GM12801 (cell line): ENCODE measurements around the gene CDH13.

ENCODE experiments used
- CTCF ChIP-seq: IDR thresholded peaks from one replicate; pipeline ENCODE4 v1.5.1; 2011; ENCODE audit warnings: control low read depth; ENCODE audit not compliant: insufficient read length; ENCODE audit errors: extremely low read depth

The CDH13 gene

GRCh38 chr16:83220066-83220465, 593.3 kb downstream of the CDH13 start:
- no peak for TF ChIP-seq CTCF

GRCh38 chr16:83224642-83225041, 597.9 kb downstream of the CDH13 start:
- no peak for TF ChIP-seq CTCF

GRCh38 chr16:83227336-83227735, 600.6 kb downstream of the CDH13 start:
- no peak for TF ChIP-seq CTCF

- TF ChIP-seq CTCF: no peak
Observed at GRCh38 chr16:83231729-83232128, 605.0 kb downstream of the CDH13 start.

- no peak for TF ChIP-seq CTCF
Observed at GRCh38 chr16:83233153-83233552, 606.4 kb downstream of the CDH13 start.

- no peak for TF ChIP-seq CTCF
Observed at GRCh38 chr16:83238949-83239691, 612.4 kb downstream of the CDH13 start.

GRCh38 chr16:83244057-83244456, 617.3 kb downstream of the CDH13 start:
- no peak for TF ChIP-seq CTCF
